NB4 (cell line): Measurements from ENCODE around the gene CDH23.

ENCODE experiments used
- DNase-seq: peaks from one replicate; pipeline ENCODE4 v3.0.0; 2010; ENCODE audit warnings: low read depth
- H3K4me3 ChIP-seq: one replicate; pipeline ENCODE4 v1.5.1; 2011; ENCODE audit warnings: mild to moderate bottlenecking, low read depth, low read length, moderate library complexity
- CTCF ChIP-seq: IDR thresholded peaks from one replicate; pipeline ENCODE4 v1.5.1; 2012; ENCODE audit warnings: low read depth, low read length
- MAX ChIP-seq: IDR thresholded peaks from 2 replicates; pipeline ENCODE4 v1.6.1; 2011; ENCODE audit warnings: low read depth, low read length
- MYC ChIP-seq: IDR thresholded peaks from 2 replicates; pipeline ENCODE4 v1.6.1; 2011; ENCODE audit warnings: low read depth, low read length
- POLR2A ChIP-seq: IDR thresholded peaks from 2 replicates; pipeline ENCODE4 v1.6.1; 2011; ENCODE audit warnings: mild to moderate bottlenecking; ENCODE audit not compliant: insufficient read length; ENCODE audit errors: extremely low read depth

CDH23 gene

GRCh38 chr10:71424496-71425194 lies 27.9 kb downstream of the CDH23 start:
- H3K4me3 ChIP-seq: no peak overlapping the region
- TF ChIP-seq MYC: no peak
- no peak for TF ChIP-seq CTCF
- no peak for TF ChIP-seq MAX
- TF ChIP-seq POLR2A: no peak
- DNase-seq: no peak

- DNase-seq: no peak
- no peak overlapping the region for H3K4me3 ChIP-seq
- no peak for TF ChIP-seq MYC
- no peak for TF ChIP-seq POLR2A
These were observed 29.4 kb downstream of the CDH23 start for GRCh38 chr10:71426058-71426605.

- H3K4me3 ChIP-seq: no peak overlapping the region
- DNase-seq: no peak
- TF ChIP-seq MYC: no peak
- TF ChIP-seq POLR2A: no peak
- TF ChIP-seq CTCF: no peak
- no peak for TF ChIP-seq MAX
These were observed 30.5 kb downstream of the CDH23 start for GRCh38 chr10:71427246-71427645.

- DNase-seq: no peak
- H3K4me3 ChIP-seq: no peak overlapping the region
- TF ChIP-seq MAX (no peak), POLR2A (no peak), MYC (no peak), CTCF (no peak)
These were observed 32.6 kb downstream of the CDH23 start for GRCh38 chr10:71429304-71429703.

GRCh38 chr10:71429929-71430328 lies 33.2 kb downstream of the CDH23 start:
- no peak for DNase-seq
- TF ChIP-seq POLR2A (no peak), MAX (no peak), MYC (no peak), CTCF (peak; percentile 40)
- H3K4me3 ChIP-seq: no peak overlapping the region

GRCh38 chr10:71431239-71432100 lies 34.8 kb downstream of the CDH23 start:
- TF ChIP-seq POLR2A (no peak), CTCF (peak; percentile 10)
- DNase-seq: no peak

More at GRCh38 chr10:71431239-71432100, 34.8 kb downstream of the CDH23 start:
- no peak overlapping the region for H3K4me3 ChIP-seq
